NCI-H2029 treated with DMSO at 0.1 percent for 48 hours (cell line): Measurements from ENCODE around the gene RGL1.

Experiments
- DNase-seq: peaks from one replicate; lab custom pipeline; 2025; lab: John Stamatoyannopoulos, UW

RGL1 gene

DNA sequence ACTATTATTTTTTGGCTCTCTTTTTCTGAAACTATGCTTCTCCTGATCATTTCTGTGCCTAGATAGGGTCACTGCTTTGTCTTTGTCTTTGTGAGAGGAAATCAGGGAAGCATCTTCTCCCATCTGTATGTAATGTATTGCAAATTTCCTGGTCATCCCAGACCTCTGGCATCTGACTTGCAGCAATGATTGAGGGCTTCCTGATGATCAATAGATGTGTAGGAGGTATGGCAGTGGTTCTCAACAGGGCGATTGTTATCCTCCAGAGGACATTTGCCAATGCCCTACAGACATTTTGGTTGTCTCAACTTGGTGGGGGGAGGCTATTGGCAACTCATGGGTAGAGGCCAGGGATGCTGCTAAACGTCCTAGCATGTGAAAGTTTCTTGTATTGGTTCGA is 64.7 kb downstream of the RGL1 start:
- no peak for DNase-seq

DNA sequence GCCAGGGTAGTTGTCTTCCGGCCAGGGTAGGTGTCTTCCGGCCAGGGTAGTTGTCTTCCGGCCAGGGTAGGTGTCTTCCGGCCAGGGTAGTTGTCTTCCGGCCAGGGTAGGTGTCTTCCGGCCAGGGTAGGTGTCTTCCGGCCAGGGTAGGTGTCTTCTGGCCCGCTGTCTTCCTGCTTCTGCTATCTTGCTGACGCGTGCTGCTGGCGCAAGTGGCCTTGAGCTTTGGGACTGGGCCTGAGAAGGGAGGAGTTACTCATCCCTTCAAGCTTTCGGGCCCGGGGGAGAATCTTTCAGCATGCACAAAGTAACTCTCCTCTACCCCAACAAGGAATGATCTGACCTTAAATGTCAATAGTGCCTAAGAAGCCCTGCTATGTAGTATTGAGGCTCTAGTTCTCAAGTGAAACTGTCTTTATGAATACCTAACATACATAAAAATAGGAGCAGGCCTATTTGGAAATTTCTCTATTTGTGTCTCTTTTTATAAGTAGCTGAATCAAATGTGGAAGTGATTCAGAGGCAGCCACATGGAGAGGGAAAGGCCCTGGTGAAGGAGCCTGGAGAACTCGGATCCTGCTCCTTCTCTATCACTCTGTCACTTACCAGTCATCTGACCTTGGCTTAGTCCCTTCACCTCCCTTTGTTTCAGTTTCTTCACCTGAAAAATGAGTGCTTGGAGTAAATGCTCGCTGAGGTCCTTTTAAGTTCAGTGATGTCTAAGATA is 65.6 kb downstream of the RGL1 start:
- no peak for DNase-seq

DNA sequence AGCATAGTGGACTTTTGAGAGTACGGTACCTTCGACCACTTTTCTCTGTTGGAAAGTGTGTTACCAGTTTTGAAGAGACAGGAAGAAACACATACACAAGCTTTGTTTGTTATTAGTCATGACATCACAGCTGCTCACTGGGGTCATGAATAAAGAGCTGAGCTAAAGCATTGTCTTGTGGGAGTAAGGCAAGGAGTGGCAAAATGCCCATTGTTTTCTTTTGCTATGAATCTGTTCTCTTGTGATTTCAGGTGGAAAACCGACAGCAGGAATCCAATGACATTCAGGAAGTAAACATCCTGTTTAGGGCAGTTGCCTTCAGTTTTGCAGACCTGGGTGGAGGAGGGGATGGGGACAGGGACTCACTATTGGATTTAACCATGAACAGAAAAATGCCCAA is 66.2 kb downstream of the RGL1 start:
- no peak for DNase-seq

DNA sequence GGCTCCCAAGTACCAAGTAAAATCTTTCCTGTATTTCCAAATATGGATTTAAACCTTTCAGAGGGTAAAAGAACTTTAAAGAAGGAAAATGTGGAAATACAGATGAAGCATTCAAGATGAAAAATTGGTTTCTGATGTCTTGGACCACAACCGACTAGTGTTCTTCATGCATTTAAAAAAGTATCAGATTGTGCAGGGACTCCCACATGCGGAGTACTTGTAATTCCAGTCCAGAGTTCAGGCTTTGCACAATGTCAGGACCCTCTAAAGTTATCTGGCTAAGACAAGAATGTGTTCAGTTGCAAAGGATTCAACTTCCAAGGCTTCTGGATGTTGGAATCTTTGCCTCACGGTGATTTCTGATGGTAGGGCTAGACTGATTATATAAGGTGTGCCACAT is 66.7 kb downstream of the RGL1 start:
- DNase-seq: no peak

DNA sequence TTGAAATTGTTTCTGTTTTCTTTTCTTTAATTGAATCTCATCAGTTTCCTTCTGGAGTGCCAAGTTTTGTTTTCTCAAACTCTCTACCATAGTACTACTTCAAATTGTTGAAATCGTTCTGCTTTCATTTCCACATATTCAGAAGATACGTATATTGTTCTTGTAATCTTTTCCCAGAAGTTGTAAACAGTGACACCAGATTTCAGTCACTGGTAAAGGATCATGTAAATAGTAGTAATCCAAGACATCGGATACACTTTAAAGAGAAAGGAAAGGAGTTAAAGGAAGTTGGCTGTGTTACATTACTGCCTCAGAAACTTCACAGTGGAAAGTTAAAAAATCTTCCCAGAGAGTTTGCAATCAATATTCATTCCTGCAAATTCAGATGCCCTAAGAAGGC is 67.5 kb downstream of the RGL1 start:
- DNase-seq: no peak

DNA sequence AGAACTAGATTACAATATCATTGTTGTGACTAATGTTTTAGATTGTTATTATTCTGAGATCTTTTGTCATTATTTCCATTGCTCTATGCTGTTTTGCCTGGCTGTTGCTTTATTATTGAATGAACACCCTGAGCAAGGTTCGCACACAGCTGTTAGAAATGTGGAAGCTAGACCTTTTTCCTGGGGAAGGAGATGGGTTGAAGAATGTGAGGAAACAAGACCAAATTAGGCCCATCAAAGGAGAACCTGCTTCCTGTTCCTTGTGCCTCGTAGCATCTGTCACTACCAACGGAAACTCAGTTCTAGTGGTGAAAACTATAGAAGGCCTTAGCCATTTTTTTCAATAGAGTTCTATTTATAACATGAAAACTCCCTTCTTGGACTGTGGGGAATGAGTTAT is 68.7 kb downstream of the RGL1 start:
- DNase-seq: no peak

DNA sequence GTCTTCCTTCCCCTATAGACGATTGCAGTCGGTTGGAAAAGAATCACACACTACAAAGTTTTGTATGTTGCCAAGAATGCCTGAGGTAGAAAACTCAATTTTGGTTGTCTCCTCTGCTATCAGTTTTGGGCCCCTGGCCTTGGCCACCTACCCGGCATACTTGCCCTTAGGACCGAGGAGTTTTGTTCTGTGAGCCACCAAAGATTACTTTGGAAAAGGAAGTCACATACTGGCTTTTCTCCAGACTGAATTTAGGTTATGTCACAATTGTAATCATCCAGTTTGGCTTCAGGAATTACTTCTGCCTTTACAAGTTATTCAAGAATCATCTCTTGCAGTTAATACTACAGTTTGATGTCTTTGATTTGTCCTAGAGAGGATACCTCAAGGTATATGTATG is 71.4 kb downstream of the RGL1 start:
- DNase-seq: no peak

DNA sequence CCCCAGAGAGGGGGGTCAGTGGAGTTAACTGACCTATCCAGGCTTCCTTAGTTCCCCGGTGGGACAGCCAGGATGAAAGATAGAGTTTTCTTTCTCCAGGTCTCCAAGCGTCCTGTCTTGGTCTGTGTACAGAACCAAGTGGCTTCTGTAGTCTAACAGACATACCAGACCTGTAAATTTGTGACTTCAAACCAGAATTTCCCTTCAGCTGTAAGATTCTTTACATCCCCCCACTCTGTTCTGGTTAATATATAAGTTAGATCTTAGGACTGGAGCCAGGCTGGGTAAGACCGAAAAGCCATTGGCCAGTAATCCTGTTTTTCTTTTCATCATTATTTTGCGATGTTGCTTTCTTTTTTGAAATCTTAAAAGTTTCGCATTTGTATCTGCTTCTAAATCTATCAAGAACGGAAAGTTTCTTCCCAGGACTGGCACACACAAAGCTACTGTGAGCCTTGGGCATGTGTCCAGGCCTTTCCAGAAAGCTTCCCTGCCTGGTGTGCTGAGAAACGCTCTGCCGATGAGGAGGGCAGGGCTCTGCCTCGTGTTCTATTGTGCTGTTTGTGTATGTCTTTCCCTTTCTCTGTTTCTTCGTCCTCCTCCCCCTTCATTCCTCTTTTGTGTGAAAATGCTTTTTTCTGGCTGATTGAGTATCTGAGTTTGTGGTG is 72.3 kb downstream of the RGL1 start:
- no peak for DNase-seq

DNA sequence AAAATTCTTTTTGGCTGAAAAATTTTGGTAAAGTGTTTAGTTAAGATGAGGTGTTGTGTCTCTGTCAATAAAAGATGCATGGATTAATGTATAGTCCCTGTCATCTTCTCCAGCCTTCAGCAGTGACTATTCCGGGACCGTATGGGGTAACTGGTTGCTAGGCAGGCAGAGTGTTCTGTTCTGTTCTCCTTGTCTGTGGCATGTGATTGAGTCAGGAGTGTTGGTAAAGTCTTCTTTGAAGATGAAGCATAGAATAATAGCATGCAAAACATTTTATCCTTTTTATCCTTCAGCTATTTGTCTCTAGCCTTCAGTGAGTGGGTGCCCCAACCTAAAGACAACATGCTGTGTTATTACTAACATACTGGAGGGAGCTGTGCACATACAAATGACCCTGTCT is 74.6 kb downstream of the RGL1 start:
- DNase-seq: no peak

DNA sequence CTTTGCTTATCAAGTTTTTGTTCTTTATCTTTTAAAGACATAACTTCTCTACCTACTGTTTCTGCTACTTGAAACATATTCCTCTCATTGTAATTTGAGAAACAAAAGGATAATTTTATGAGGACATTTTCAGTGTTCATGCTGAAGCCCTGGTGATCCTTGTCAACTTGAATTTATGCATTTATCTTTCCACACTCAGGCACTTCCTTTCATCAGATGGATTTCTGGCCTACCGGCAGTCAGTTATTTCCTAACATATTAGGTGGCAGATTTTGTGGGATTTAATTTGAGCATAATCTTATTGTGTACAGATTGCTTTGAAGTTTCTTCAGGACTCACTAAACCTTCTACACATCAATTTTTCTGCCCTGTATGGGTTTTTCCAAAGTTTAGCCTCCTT is 75.0 kb downstream of the RGL1 start:
- no peak for DNase-seq

DNA sequence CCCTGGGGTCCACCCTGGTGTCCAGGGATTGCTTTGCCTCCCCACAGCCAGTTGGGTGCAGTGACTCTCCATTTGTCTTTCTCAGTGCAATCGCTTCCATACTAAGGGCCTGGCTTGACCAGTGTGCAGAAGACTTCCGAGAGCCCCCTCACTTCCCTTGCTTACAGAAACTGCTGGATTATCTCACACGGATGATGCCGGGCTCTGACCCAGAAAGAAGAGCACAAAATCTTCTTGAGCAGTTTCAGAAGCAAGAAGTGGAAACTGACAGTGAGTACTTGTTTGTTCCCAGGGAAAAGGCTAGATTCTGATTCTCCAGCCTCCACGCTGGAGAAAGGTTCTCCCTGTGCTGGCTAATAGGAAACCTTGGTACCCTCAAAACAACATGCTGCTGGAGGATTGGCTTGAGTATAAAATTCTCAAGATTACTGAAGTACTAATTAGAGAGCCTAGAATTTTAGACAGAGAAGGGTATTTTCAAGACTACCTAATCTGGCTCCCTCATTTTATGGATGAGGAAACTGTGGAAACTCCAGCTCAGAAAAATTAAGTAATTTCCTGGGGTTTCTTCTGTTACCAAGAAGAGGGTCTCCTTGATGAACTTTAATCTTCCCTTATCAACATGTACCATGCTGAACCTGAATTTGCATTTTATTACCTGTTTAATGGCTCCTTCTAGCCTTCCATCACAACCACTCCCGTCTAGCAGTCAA is 75.8 kb downstream of the RGL1 start:
- DNase-seq: no peak

DNA sequence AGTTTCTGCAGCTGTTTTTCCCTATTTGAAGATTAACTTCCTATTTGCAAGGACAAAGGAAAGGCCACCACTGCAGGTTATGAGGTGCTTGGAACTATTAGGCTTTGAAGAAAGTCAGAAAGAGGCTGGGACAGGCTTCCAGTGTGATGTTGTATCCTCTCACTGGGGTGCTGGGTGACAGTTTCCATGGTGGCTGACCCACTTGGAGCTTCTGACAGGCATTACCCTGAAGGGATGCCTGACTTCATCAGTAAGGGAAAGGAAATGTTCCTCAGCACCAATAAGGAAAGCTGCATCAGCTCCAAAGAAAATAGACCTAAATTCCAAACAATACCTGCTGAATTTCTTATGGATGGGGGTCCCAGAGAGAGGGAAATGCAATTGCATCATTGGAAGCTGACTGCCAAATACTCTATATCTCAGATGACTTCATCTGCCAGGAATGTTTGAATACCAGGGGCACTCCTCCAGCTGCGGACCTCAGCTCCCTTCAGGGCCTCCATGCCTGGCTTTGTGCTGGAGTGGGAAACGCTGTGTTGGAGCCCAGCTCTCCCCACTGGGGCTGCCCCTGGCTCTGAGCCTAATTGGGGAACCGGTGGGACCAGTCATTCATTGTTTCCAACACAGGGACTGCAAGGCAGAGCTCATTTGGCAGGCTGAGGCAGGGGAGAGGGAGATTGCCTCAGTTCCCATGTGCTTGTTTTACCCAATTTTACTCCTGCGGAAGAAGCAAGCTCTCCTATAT is 76.6 kb downstream of the RGL1 start:
- no peak for DNase-seq

DNA sequence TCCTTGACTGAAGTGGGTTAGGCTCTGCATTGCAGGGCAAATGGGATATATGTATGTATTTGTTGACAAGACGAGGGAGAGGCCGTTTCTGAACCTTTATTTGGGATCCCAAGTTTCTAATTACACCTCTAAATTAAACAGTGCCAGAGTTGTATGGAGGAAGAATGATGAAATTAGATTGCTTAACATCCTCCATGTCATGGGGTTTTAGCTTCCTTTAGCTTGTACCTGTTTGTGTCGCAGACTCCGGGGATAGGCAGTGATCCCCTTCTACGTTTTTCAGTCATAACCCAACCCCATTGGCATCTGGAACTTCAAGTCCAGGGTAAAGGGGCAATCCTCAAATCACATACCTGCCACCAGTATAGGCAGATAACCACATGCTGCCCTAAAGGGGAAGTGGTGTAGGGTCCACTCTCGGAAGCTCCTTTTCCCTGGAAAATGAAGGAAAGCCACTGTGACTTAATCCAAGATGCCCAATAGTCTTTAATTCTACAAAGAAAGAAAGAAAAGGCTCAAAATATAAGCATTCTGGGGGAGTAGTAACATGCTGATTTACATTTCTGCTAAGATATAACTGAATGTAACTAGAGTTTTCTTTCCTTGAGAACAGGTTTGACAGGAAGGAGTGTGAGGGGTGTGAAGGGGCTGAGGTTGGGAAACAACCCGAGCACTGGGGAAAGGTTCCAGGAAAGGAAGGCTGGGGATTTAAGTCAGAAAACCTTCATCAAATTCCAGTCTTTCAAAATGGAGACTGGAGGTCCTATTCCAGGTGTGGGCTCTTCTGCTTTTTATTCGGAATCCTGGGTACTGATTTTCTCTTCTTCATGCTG is 77.6 kb downstream of the RGL1 start:
- DNase-seq: no peak

DNA sequence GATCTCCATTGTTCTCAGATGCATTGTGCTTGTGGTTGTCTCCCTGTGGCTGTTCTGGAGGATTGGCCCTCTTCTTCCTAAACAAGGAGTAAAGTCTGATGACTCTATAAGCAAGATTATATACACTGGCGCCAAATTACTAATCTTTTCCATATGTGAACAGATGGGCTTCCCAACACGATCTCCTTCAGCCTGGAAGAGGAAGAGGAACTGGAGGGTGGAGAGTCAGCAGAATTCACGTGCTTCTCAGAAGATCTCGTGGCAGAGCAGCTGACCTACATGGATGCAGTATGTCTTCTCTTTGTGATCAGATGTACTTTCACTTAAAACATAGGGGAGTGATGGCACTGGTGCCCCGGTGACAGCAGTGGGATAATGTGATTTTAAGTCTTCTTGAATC is 78.7 kb downstream of the RGL1 start:
- no peak for DNase-seq

DNA sequence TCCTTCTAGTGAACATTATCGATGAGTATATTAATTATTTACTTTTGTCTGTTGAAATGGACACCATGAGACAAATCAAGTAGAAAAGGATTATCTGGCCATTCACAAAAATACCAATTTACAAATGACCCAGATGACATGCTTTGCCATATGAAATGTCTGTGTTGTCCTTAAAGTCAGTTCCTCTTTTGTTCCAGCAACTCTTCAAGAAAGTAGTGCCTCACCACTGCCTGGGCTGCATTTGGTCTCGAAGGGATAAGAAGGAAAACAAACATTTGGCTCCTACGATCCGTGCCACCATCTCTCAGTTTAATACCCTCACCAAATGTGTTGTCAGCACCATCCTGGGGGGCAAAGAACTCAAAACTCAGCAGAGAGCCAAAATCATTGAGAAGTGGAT is 79.6 kb downstream of the RGL1 start:
- DNase-seq: no peak

DNA sequence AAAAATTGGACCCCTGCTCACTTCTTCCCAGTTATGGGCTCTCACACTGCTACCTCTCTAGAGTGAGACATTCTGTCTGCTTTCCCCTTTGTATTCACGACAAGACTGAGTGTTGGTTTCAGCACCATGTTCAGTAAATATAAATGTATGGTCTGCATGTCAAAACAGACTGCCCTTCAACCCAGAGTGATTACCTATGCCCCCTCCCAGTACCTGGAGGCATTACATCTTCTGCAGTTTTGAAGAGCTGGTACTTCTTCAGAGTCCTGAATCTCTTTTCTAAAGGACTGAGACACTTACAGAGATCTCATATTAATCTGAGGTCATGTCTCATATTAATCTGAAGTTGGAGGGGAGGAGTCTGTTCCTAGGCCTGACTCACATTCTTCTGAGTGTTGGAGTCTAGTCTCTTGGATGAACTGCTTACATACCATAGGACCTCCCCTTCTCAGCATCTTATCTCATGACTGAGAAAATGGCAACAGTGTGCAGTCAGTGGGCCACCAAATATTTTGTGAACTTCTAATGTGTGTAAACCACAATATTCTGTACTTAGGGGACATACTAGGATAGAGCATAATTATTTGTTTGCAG is 80.3 kb downstream of the RGL1 start:
- no peak for DNase-seq

DNA sequence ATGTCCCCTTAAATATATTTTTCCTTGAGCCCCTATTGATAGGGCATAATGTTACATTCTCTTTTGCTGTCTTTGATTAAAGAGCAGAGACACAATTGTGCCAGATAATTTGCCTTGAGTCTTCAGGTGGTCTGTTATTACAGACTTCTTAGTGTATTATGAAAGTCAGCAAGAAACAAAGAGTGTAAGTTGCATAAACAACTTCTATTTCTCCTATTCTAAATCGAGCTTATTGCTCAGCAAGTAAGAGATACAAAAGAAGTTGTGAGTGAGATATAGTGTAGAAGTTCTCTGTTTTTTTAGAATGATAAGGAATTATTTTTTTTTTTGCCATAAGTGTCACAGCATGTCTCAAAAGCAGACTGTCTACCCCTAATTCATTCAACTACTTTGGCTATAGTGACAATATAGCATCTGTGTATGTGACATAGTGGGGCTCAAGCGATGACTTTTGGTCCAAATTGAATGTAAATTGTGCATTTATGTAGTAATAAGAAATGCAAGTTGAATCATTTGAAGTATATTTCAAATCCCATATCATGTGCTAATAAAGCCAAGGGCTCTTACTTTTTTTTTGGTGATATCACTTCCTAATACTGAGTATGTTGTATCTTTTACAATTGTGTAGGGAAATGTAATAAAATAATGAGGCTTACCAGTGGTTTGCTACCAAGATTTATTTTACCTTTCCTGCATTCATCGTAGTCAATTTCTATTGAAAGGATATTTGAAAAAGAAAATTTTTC is 81.3 kb downstream of the RGL1 start:
- DNase-seq: no peak

DNA sequence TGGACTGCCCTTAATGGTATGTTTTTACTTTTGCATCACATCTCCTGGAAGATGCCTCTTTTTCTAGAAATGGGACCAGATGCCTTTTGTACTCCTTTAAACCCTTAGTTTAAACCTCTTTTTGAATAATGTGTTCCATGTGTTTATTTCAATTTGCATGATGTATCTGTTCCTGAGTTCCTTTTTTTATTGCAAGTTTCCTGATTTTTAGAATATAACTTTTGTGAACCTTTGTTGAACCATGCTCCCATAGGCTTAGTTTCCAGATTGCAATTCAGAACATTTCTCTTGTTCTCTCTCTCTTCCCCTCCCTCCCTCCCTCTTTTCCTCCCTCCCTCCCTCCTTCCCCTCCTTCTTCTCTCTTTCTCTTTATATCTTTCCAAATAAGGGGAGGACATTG is 81.9 kb downstream of the RGL1 start:
- no peak for DNase-seq

DNA sequence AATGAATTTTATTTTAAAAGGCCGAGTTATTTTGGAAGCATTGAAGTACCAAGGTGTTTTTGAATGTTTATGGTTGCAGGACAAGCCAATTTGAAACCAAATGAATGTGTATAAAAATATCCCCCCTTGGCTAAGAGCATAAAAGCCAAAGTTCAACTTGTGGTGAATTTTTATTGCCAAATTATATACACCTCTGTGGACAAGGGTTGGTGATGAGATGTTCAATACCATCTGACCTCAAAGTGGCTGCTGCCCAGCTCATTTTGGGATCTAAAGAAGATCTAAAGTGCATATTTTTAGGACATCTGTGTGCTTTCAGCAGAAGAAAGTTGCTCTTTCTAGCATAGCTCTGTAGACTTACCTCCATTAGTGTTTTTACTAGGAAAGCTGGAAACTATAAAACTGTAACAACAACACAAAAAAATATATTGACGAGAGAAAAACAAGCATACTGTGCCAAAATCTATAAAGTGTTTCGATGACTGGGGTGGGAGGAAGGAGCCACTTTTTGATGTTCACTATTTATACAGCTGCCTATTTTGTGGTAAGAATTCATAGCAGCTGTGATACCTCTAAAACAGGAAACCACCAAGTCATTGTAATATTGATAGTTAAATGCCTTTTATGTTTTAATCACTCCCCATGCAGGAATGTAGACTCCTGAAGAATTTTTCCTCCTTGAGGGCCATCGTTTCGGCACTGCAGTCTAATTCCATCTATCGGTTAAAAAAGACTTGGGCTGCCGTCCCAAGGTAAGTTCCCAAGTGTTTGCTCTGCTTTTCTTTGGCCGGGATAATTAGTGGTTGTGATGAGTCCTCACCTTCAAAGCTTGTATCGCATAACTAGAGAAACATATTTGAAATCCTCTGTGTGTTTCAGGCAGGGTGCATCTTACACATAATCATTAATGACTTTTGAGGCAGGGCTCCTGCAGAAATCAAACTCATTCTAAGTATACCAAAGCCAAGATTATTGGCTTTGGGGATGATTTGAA is 83.2 kb downstream of the RGL1 start:
- DNase-seq: no peak
